GM12878 (cell line): Measurements from ENCODE around the gene TIE1. TPM values are rescaled to one million over a fixed set of nuclear protein-coding genes. Genes with fewer than 3 reads are reported as not detected.

Source experiments
- ATAC-seq: fragments of 200-7000 bp; cut with Tn5 transposase; 3 replicates; pipeline ENCODE4 v1.9.1; 2020; ENCODE audit warnings: mild to moderate bottlenecking, moderate library complexity
- BruUV-seq: library from RNA; stranded (reverse); fragments of 400-500 nt; replicated peaks from 2 replicates; lab custom pipeline; 2021; lab: Mats Ljungman, UMichigan
- CTCF ChIA-PET: fragments of 300-600 bp; sonication (Branson Sonifier 250); formaldehyde crosslinking; extraction: SDS; loops from one replicate; lab custom pipeline; 2021; ENCODE audit warnings: inconsistent platforms; lab: Yijun Ruan, JAX
- POLR2A ChIA-PET: fragments of 350-600 bp; formaldehyde crosslinking; extraction: SDS; loops from one replicate; lab custom pipeline; 2021; ENCODE audit warnings: inconsistent platforms; lab: Charles Lee
- RAD21 ChIA-PET: fragments of 300-600 bp; sonication (Branson Sonifier 250); formaldehyde crosslinking; loops from one replicate; lab custom pipeline; 2023; ENCODE audit warnings: antibody characterized with exemption; ENCODE audit not compliant: unreplicated experiment; lab: Charles Lee
- SMC1A ChIA-PET: fragments of 300-600 bp; sonication (Branson Sonifier 250); formaldehyde crosslinking; loops from one replicate; lab custom pipeline; 2023; ENCODE audit not compliant: unreplicated experiment, uncharacterized antibody; lab: Charles Lee
- DNase-seq: peaks from one replicate; pipeline ENCODE4 v3.0.0-alpha.2; 2011; ENCODE audit warnings: low read depth, low spot score
- FAIRE-seq: peaks from 3 replicates; lab custom pipeline; 2011; peaks lifted over from hg19 to GRCh38; lab: Jason Lieb, UNC
- H2AFZ ChIP-seq: 2 replicates; pipeline ENCODE4 v1.6.0; 2011; ENCODE audit warnings: low read depth, low read length, control low read depth; ENCODE audit not compliant: control insufficient read depth
- H3K27ac ChIP-seq: 2 replicates; pipeline ENCODE4 v1.5.1; 2011; ENCODE audit warnings: control low read depth; ENCODE audit not compliant: control insufficient read depth, insufficient read depth
- H3K27me3 ChIP-seq, 2 experiments: replicated peaks in 1 of 2; 2 replicates each; pipeline versions ENCODE4 v1.6.0 to v1.6.1; 2011; ENCODE audit warnings: low read length in 1 of 2; ENCODE audit not compliant: control insufficient read depth in 2 of 2, insufficient read depth in 2 of 2
- H3K36me3 ChIP-seq, 2 experiments: 2 replicates each; pipeline ENCODE4 v1.5.1; 2011; ENCODE audit warnings: low read length in 1 of 2; ENCODE audit not compliant: control insufficient read depth in 2 of 2, insufficient read depth in 2 of 2
- H3K4me1 ChIP-seq: 2 replicates; pipeline ENCODE4 v1.6.1; 2011; ENCODE audit warnings: mild to moderate bottlenecking, low read length, moderate library complexity, mixed read lengths; ENCODE audit not compliant: control insufficient read depth, insufficient read depth
- H3K4me2 ChIP-seq: 2 replicates; pipeline ENCODE4 v1.6.0; 2011; ENCODE audit warnings: control low read depth; ENCODE audit not compliant: control insufficient read depth, insufficient read depth
- H3K4me3 ChIP-seq: fragments of 200-600 bp; sonication (generic); 2 replicates; pipeline ENCODE4 v1.5.1; 2016
- H3K79me2 ChIP-seq: 2 replicates; pipeline ENCODE4 v1.6.0; 2011; ENCODE audit warnings: low read length; ENCODE audit not compliant: control insufficient read depth, insufficient read depth
- H3K9ac ChIP-seq: 2 replicates; pipeline ENCODE4 v1.8.0; 2011; ENCODE audit warnings: low read length, control low read depth, mixed read lengths; ENCODE audit not compliant: control insufficient read depth, insufficient read depth
- H3K9me3 ChIP-seq: replicated peaks from 3 replicates; pipeline ENCODE4 v1.5.1; 2011; ENCODE audit warnings: mild to moderate bottlenecking, low read length; ENCODE audit not compliant: control insufficient read depth, insufficient read depth
- H4K20me1 ChIP-seq: 2 replicates; pipeline ENCODE4 v1.6.0; 2011; ENCODE audit not compliant: control insufficient read depth, insufficient read depth
- CBX5 ChIP-seq: sonication (generic); IDR thresholded peaks from 2 replicates; pipeline ENCODE4 v1.6.1; 2016; ENCODE audit warnings: low read depth, moderate library complexity, mild to moderate bottlenecking, inconsistent platforms
- ETV6 ChIP-seq, 2 experiments: fragments of 450-650 bp in 1 of 2; IDR thresholded peaks in 1 of 2; conservative IDR thresholded peaks in 1 of 2; 2 replicates each; pipeline ENCODE4 v1.6.1; 2014; ENCODE audit warnings: antibody characterized with exemption in 1 of 2, borderline replicate concordance in 1 of 2, low read depth in 1 of 2, mild to moderate bottlenecking in 1 of 2, moderate library complexity in 1 of 2
- GATAD2B ChIP-seq: fragments of 450-650 bp; conservative IDR thresholded peaks from 2 replicates; pipeline ENCODE4 v1.6.1; 2017; ENCODE audit warnings: low read depth, mild to moderate bottlenecking, moderate library complexity
- IRF5 ChIP-seq: fragments of 450-650 bp; IDR thresholded peaks from 2 replicates; pipeline ENCODE4 v1.6.1; 2017; ENCODE audit warnings: borderline replicate concordance
- JUND ChIP-seq: IDR thresholded peaks from 2 replicates; pipeline ENCODE4 v1.6.1; 2012; ENCODE audit warnings: low read depth, mild to moderate bottlenecking, low read length, improper control_type of control experiment, moderate library complexity
- NFIC ChIP-seq: IDR thresholded peaks from 2 replicates; pipeline ENCODE4 v1.6.1; 2012; ENCODE audit warnings: low read depth, mild to moderate bottlenecking, inconsistent platforms, low read length, moderate library complexity
- NFYA ChIP-seq: IDR thresholded peaks from 2 replicates; pipeline ENCODE4 v1.6.1; 2011; ENCODE audit warnings: low read depth, mild to moderate bottlenecking, low read length, improper control_type of control experiment, borderline replicate concordance
- NFYB ChIP-seq: IDR thresholded peaks from 2 replicates; pipeline ENCODE4 v1.6.1; 2011; ENCODE audit warnings: low read depth, mild to moderate bottlenecking, low read length, improper control_type of control experiment, moderate library complexity; ENCODE audit not compliant: insufficient read depth
- PAX5 ChIP-seq: IDR thresholded peaks from 2 replicates; pipeline ENCODE4 v1.6.1; 2011; ENCODE audit warnings: low read depth, low read length, borderline replicate concordance
- SMAD5 ChIP-seq: IDR thresholded peaks from 2 replicates; pipeline ENCODE4 v1.6.1; 2016; ENCODE audit warnings: antibody characterized with exemption, low read depth
- SP1 ChIP-seq: IDR thresholded peaks from one replicate; pipeline ENCODE4 v1.6.1; 2011; ENCODE audit warnings: low read depth, low read length
- SUZ12 ChIP-seq: fragments of 200-600 bp; sonication (generic); IDR thresholded peaks from one replicate; pipeline ENCODE4 v1.6.1; 2018; ENCODE audit warnings: antibody characterized with exemption, mild to moderate bottlenecking; ENCODE audit not compliant: unreplicated experiment
- ZBTB40 ChIP-seq: fragments of 450-650 bp; IDR thresholded peaks from 2 replicates; pipeline ENCODE4 v1.6.1; 2016; ENCODE audit warnings: mild to moderate bottlenecking, moderate library complexity, borderline replicate concordance
- ZNF24 ChIP-seq: fragments of 450-650 bp; IDR thresholded peaks from 2 replicates; pipeline ENCODE4 v1.6.1; 2017; ENCODE audit warnings: antibody characterized with exemption, mild to moderate bottlenecking
- in situ Hi-C: fragments of 300-500 bp; cut with MboI; formaldehyde crosslinking; loops from 9 replicates; pipeline ENCODE4 v1.14.3; 2018; ENCODE audit warnings: mixed read lengths
- intact Hi-C: fragments of 100-400 bp; cut with micrococcal nuclease; formaldehyde crosslinking; loops from one replicate; pipeline ENCODE4 v1.14.2; 2022; ENCODE audit not compliant: unreplicated experiment
- polyA plus RNA-seq, 11 experiments: library from polyadenylated mRNA; depleted of rRNA in 4 of 11; unstranded in 6 of 11; stranded (reverse) in 5 of 11; fragments of >200 nt; fragmentation: Nextera tagmentation in 4 of 11; fragmentation: Illumina TruSeq in 1 of 11; extraction: Ambion mirVana in 4 of 11; extraction: Trizol in 1 of 11; gene quantifications; 1 replicate in 1 of 11; 2 replicates in 10 of 11; pipeline versions ENCODE4 v1.2.1 to v1.2.3, GENCODE V29; 2011 to 2016; ENCODE audit warnings: inconsistent platforms in 2 of 11, missing spikeins in 2 of 11, low read depth in 1 of 11
- total RNA-seq, 4 experiments: library from RNA; depleted of rRNA in 3 of 4; stranded (reverse); fragments of >200 nt in 3 of 4; fragmentation: Illumina TruSeq in 1 of 4; extraction: Trizol in 1 of 4; gene quantifications; 2 replicates each; pipeline versions ENCODE4 v1.2.1 to v1.2.3, GENCODE V29; 2013 to 2021

The TIE1 gene
- total and polyA plus RNA-seq, 10 of the 15 experiments (the other 5 are each of a cell fraction or from before 2014, with no cell fraction given) = 0.26 to 3.9 (median 1.3) TPM

GRCh38 chr1:43325381-43325780, 24.6 kb downstream of the TIE1 start:
- Histone ChIP-seq H2AFZ (no peak overlapping the region), H3K27ac (no peak overlapping the region), H3K4me1 (no peaks in the 10 kb centered on the region), H3K9me3 (no peaks in the 10 kb centered on the region; the same call in 1 of the 3 replicates), H4K20me1 (no peaks in the 10 kb centered on the region), H3K4me3 (no peak overlapping the region), H3K36me3 (no peaks in the 10 kb centered on the region), H3K79me2 (no peaks in the 10 kb centered on the region), H3K4me2 (no peak overlapping the region), H3K27me3 (no peaks in the 10 kb centered on the region), H3K9ac (no peak overlapping the region)
- TF ChIP-seq CBX5 (no peak), NFIC (no peak), ZNF24 (no peak), SUZ12 (no peak), SP1 (no peak), ETV6 (conservative IDR thresholded peaks at IDR 0.05 in 1 of 2, IDR thresholded peaks at IDR 0.05 in 1 of 2; ENCODE audit: borderline replicate concordance in 1 of 2, low read depth in 1 of 2) (no peak), PAX5 (no peak), JUND (no peak), IRF5 (no peak), GATAD2B (no peak), ZBTB40 (no peak), NFYA (no peak), NFYB (no peak), SMAD5 (no peak)
- in situ Hi-C loops (no loop called here), intact Hi-C loops (no loop called here)
- ATAC-seq (no peak), FAIRE-seq (no peak), DNase-seq (no peak)
- ChIA-PET CTCF (no interaction called here), RAD21 (no interaction called here), POLR2A (interaction anchor here (0.6 kb wide), 1 partner anchor 315 kb away, joined by 3 read pairs; no protein-coding TSS in a partner anchor), SMC1A (no interaction called here)
- no TSS peak for BruUV-seq
